Fibroblast of skin of right biceps (primary cell): ENCODE measurements around the gene LANCL3.
"Not testable (repeated sequence)": the region's sequence is repeated elsewhere in the genome, so short reads cannot be mapped to it uniquely, and the experiment has no call there.

Experiments used
- DNase-seq: peaks from one replicate; pipeline ENCODE4 v3.0.0-alpha.2; 2013

LANCL3 gene

GRCh38 chrX:37638047-37638446 lies 66.6 kb downstream of the LANCL3 start:
- DNase-seq: no peak

GRCh38 chrX:37640142-37640541 lies 68.7 kb downstream of the LANCL3 start:
- no peak for DNase-seq

DNA sequence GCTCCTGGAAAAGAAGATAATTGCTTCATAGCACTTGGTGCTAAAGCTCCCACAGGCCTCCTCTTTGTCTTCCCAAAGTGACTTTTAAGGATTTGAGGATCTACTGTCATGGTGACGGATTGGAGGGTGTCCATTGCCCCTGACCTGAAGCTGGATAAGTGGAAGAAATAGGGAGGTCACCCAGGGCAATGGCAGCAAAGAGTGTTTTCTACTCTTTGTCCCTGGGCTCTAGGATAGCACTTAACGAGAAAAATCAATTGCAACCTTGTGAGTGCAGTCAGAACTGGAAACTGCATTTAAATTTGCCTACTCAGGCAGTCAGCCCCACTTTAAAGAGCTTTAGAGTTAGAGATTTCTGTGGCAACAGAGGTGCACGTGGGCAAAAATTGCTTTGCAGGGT lies 70.4 kb downstream of the LANCL3 start:
- no peak for DNase-seq

GRCh38 chrX:37644381-37645305 lies 73.2 kb downstream of the LANCL3 start:
- DNase-seq: no peak

DNA sequence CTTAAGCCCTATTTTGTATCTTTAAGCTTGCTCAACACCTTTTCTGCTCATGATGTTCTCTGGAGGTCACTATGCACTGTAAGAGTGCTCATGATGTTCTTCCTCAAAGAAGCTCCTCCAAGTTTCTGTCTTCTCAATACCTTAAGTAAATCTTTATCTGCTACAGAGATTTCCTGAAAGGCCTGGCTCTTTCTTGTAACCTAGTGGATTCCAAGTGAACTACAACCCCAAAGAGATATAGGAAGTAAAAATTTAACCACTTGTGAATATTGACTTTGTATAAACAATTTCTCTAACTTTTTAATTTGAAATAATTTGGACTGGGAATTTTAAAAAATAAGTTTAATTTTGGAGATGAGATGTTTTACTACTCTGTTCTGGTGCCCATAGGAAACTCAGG lies 74.8 kb downstream of the LANCL3 start:
- no peak for DNase-seq

GRCh38 chrX:37650879-37651278 lies 79.4 kb downstream of the LANCL3 start:
- DNase-seq: not testable (repeated sequence)

DNA sequence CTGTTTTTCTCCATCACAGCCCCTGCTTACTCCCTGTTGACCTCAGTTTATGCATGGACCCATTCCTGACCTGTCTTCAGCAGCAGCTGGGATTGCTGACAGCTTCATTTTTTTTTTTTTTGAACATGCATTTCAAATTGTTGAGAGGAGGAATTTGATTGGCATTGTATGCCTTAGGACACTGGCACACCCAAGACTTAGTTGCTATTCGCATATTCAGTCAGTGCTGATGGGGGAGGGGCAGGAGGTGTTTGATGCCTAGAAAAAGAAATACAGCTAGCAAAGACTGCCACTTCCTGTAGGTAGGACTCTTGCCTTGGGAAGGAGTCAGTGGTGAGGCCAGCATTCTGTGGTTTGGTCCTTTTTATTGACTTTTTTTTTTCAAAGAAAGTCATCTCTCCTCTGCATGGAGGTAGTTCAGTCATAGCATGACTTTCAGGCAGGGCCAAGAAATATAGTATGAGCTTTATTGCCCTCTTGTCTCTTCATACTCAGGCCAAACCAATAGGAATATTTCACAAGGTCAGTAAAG lies 80.5 kb downstream of the LANCL3 start:
- DNase-seq: no peak

DNA sequence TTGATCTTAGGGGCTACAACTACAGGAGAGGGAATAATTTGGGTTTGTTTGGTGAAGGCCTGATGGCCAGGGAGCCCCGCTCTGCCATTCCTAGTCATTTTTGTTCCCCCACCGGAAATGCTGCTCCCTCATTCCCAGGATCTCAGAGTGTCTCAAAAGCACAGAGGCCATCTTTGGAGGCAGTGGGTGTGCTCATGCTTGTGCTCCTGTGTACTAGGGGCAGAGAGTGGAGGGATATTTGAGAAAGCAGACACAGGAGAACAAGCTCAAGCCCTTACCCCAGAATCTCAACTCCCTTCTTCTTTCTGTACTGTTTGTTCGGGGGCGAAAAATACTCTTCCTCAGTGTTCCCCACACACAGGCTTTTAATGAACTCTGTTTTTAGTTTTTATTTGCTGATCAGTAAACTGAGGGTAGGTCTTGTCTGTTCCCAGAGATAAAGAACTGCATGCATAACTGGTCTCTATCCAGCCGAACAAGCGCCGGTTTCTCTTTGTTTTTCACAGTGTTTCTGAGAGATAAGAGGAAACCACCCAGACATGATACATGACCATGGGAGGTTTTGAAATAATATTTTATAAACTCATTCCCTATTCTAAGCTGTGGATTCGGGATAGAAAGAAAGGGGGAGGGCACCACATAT lies 81.2 kb downstream of the LANCL3 start:
- DNase-seq: no peak

DNA sequence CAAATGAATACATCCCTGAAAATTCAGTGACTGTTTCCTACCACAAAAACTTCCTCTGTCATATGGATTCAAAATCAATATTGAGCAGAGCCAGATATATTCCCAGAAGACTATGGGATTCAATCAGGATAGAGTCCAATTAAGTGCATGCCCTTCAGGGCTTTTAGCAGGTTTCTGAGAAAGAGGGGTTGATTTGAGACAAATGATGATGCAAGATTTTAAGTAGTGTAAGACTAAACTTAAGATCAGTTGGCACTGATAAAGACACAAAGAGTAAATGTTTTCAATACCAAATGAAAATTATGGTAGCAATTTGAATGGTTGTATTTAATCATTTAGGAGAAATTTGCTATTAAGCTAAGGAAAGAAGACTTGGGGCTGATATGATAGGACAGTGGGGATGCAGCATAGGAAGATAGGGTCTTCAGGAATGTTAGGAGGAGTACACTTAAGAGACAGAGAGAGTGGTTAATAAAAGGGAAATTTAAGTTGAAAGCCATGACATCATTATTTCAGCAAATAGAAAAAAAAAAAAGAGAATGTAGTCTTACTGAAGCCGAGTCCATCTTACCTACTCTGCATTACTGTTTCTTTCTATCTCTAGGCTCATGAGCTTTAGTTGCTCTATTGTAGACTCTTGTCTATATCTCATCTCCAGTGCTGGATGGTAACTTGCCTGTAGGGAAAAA lies 82.1 kb downstream of the LANCL3 start:
- no peak for DNase-seq

DNA sequence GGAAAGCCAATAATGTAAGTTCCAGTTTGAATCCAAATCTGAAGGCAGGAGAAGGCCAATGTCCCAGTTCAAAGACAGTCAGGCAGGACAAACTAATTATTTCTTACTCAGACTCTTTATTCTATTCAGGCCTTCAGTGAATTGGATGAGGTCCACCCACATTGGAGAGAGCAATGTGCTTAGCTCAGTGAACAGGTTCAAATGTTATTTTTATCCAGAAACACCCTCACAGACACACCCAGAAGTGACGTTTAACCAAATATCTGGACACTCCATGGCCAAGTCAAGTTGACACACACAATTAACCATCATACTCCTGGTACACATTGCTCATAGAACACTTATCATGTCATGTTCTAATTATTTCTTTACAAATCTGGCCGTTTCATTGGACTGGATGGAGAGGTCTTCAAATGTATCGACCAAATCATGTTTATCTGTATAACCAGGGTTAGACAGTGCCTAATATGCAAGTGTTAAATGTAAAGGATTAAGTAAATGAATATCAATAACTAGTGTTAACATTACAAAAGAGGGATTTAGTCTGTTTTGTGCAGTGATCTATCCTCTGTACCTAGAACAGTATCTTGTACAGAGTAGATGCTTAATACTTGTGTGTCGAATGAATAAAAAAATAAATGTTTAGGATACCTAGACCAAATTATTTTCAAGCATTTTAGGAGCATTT lies 87.0 kb downstream of the LANCL3 start:
- no peak for DNase-seq

DNA sequence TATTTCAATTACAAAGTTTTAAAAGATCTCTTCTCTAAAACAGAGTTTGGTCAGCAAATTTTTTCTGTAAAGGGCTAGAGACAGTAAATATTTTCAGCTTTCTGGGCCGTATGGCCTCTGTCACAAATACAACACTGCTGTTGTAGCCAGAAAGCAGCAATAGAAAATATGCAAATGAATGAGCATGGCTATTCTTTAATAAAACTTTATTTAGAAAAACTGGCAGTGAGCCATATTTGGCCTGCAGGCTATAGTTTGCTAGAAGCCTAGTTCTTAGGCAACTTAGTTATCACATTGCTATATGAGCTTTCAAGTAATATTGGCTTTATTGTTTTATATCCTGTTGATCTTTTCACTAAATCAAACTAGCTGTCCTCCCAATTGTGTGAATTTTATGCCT lies 87.6 kb downstream of the LANCL3 start:
- DNase-seq: no peak

DNA sequence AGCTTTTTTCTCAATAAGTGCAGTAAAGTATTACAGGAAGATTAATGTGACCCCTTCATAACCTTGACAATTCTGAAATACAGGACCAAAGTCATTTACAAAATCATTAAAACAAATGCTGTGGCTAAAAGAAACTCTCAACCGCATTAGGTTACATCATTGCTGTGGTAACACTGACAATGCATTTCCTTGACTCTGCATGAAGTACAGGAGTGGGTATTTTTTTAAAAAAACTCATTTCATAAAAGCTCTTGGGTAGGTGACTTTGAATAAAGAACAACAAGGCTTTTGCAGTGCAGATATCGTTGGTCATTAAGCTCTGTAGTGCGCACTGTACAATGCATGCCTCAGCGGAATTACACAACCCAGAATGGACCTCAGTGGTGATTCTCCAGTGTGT lies 90.7 kb downstream of the LANCL3 start:
- DNase-seq: no peak

- no peak for DNase-seq
Observed at GRCh38 chrX:37666516-37666915, 95.1 kb downstream of the LANCL3 start.

GRCh38 chrX:37667141-37667540 lies 95.7 kb downstream of the LANCL3 start:
- no peak for DNase-seq

- no peak for DNase-seq
Observed at GRCh38 chrX:37672563-37672962, 101.1 kb downstream of the LANCL3 start.

GRCh38 chrX:37676811-37677210 lies 105.3 kb downstream of the LANCL3 start:
- no peak for DNase-seq

- no peak for DNase-seq
Observed at GRCh38 chrX:37677243-37677642, 105.8 kb downstream of the LANCL3 start.

DNA sequence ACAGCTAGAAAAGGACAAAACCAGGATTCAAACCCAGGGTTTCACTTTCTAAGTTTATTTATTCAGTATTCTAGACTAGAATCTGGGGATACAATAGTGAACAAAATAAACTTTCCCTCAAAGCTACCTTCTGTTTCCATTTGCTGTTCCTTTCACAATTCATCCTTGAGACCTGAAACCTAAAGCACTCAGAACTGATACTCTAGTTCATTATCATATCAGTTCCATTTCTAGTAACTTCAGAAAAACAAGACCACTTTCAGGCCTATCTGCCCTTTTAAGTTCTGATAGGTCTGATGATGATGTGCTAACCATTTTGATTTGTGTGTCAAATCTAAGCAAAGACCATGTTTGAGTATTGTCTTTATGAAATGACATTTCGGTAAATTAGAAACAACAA lies 106.3 kb downstream of the LANCL3 start:
- DNase-seq: no peak

DNA sequence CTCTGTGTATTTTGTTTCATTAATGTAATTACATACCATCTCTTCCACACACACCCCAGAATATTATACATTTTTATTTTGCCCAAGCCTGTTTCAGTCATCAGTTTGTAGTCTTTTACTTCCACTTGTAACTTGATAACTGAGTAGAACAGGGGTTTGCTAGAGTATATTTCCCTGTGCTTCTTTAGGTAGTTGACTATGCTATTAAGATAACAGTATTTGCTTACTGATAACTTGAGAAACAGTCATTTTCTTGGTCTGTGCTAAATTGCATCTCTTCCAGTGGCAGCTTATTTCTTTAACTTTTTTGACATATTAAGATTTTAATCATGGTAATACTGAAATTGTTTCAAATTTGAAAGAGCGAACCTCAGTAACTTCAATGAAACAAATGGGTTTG lies 107.1 kb downstream of the LANCL3 start:
- no peak for DNase-seq

- DNase-seq: no peak
Observed at GRCh38 chrX:37679230-37679629, 107.8 kb downstream of the LANCL3 start.

DNA sequence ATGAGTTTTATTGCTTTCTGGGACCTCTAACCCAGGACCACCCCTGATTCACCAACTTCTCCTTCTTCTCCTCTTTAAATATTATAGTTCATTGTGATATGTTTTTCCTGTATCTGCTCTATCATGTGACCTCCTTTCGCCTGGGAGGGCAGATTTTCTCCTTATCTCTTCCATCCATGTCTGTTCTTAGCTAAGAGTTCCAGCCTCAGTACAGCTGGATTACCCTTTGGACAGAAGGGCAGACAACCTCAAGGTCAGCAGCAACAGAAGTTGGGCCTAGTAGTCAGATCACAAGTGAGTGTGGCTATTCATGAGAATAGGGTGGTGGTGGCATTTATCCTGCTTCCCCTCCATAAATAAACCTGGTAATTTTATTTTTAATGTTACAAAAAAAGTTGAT lies 108.4 kb downstream of the LANCL3 start:
- no peak for DNase-seq

DNA sequence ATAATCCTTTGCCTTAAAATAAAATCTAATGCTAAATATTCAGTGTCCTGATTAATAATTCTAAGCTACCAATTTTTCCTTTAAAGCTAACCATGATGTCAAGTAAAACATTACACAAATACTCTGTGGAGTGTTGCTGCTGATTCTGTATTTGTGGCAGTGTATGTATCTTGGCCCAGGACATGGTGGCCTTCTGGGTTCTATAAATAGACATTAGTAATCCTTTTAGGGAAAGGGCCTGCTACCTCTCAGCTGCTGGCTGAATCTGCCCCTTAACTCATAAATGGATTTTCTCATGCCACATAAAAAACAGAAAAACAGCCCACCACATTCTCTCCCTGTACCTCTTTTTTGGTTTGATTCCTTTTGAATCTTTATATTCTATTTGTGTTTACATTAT lies 113.0 kb downstream of the LANCL3 start:
- DNase-seq: no peak

DNA sequence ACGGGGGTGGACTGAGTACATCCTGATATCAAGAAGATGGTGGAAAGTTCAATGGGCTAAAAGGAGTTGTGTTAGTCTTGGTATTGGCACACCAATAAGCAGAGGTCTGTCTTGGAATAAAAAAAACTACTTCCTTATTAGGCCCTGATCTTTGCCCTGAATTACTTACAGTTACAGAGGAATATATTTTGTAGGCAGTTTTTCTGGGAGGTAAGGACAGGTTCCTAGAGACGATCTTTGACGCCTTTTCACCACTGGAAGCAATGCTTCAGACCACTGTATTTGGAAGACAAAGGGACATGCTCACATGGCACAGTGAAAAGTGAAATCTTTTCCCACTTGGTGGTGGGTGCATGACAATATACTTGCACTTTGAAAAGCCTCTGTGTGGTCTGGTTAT lies 113.5 kb downstream of the LANCL3 start:
- no peak for DNase-seq
